ENCODE measurements around the gene ITGB8.

The ITGB8 gene

DNA sequence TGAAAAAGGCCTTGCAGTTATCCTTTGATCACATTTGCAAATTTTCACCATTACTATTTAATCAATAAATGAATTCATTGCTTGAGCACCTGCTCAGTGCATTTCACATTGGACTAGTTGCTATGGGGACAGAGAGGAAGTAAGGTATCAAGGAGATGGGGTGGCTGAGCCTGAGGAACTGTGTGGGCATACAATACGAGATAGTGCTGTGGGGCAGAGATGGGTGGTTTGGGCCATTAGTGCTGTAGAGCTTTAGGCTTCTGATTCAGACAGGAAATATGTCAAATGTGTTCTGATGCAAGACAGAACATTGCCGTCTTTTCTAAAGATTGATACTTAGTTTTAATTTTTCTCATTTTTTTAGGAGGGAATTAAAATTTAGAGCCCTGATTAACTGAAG, 13.2 kb downstream of the ITGB8 start:
- no peak for TF ChIP-seq GATA2 (IDR thresholded peaks at IDR 0.05; ENCODE audit: low read depth, low read length)
- no peak for TF ChIP-seq GATA3 (IDR thresholded peaks at IDR 0.05; ENCODE audit: low read depth, low read length)

DNA sequence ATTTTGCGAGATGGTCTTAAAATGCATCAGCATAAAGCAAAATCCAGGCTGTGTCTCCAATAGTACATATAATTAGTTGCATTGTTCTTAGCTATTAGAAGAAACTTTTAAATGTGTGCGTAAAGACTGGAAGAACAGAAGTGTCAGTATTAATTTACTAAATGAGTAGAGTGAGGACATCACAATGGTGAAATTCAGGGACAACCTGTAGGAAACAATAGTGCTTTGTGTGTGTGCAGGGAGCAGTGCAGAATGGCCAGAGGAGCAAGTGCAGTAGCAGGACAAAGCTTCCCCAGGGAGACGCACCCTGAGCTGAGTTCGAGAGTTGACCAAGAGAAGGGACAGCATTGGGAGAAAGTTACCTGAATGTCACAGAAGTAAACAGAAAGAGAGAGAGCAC, 13.7 kb downstream of the ITGB8 start:
- TF ChIP-seq GATA3 (IDR thresholded peaks at IDR 0.05; ENCODE audit: low read depth, low read length), result no peak
- no peak for TF ChIP-seq GATA2 (IDR thresholded peaks at IDR 0.05; ENCODE audit: low read depth, low read length)

DNA sequence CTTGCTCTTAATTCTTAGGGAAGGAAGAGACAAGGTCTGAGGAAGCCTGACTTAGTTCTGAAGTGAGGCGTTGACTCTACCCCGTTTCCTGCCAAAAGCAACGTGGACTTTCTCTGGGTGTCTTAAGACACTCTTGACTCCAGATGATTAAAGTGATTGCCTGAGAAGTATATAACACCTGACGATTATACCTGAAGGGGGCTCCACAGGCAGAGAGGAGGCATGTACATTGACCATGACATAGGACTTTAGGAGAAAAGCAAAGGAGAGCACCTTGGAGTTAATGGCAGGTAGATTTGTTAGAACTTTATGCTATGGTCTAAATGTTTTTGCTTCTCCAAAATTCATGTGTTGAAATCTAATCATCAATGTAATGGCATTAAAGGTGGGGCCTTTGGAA, 15.9 kb downstream of the ITGB8 start:
- TF ChIP-seq GATA3 (IDR thresholded peaks at IDR 0.05; ENCODE audit: low read depth, low read length) (no peak), GATA2 (IDR thresholded peaks at IDR 0.05; ENCODE audit: low read depth, low read length) (no peak)

DNA sequence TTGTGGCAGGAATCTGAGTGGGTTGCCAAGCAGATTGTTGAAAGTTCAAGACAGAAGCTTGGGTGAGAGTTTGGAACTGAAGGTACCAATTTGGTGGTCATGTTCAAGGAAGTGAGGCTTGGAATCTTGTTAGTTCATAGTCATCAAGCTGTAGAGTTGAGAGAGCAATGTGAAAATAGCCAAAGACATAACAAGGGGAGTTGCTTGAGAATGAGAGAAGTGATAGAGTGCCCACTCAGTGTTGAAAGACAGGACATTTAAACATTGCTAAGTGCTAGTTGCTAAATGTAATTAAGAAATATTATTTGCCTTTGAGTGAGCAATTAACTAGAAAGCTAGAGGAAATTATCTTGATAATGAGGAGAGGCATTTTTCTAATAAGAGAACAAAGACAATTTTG, 17.0 kb downstream of the ITGB8 start:
- TF ChIP-seq GATA2 (IDR thresholded peaks at IDR 0.05; ENCODE audit: low read depth, low read length), result no peak
- no peak for TF ChIP-seq GATA3 (IDR thresholded peaks at IDR 0.05; ENCODE audit: low read depth, low read length)

DNA sequence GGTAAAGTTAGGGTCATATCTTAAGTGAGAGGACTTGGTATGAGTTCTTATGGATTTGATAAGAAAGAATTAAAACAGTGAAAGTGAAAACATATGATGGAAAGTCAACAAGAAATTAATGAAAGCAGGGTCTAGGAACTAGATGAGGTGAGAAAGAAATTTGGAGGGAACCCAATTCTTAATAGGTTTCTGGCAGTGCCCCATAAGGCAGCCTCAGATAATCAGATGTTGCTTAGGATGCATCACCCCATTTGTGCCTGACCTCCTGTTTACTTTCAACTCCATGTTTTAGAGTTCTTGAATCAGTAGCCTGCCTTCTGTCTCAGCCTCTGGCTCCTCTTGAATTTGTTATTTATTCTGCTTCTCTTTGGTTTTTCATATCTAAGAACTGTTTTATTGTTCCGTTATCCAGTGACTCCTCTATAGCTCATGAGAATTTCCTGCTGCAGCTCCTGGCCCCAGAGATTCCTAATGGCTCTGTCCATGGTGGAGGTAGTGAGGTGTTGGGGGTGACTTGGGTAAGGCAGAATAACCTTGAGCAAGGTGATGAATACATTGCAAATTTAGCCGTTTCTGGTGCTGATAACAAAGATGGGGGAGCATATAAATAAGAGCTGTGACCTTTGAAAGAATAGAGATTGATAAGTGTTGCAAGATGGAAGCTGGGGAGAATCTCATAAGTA, 17.6 kb downstream of the ITGB8 start:
- no peak for TF ChIP-seq GATA3 (IDR thresholded peaks at IDR 0.05; ENCODE audit: low read depth, low read length)
- TF ChIP-seq GATA2 (IDR thresholded peaks at IDR 0.05; ENCODE audit: low read depth, low read length), result no peak

DNA sequence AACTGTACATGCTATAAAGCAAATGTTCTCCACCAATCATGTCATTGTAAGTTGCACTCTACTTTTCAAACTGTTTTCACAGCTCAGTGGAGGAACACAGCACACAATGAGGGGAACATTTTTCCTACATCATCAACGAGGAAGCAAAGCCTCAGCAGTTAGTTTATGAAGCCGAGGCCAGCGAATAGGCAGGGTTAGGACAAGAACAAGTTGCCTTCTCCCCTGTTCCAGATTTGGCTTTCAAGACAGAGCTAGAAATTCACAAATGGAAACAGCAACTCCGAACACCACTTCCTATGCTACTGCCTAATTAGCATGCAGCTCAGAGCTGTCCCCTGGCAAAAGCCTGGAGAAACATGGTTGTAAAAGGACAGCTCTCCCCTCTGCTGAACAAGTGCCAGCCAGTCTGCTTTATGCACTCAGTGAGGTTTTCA, 19.8 kb downstream of the ITGB8 start:
- no peak for TF ChIP-seq GATA2 (IDR thresholded peaks at IDR 0.05; ENCODE audit: low read depth, low read length)
- no peak for TF ChIP-seq GATA3 (IDR thresholded peaks at IDR 0.05; ENCODE audit: low read depth, low read length)

DNA sequence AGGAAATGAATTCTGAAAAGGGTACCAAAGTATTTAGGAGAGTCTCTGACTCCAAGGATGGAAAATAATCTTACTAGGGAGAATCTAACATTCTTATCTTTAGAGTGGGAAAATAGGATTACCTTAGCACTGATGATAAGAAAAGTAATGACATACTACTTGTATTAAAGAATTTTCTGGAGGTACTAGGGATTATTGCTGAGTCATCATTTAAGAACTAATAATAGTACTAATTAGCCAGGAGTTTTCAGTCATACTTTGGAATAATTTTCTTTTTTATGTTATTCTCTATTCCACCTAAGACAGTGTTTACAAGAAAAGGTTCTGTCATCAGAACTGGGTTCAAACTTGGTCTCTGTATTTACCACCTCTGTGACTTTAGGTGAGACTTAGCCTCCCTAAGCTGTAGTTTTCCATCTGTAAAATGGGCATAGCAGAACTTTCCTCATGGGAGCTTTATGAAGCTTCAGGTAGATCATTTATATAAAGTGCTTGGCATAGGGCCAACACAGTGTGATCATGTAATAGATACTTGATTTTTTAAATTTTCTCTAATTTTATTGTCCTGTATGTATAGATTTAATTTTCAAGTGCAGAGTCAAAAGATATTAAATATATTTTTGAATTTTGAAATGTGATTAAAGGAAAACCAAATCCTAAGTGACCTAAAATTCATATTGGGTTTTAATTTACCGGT, 20.4 kb downstream of the ITGB8 start:
- TF ChIP-seq GATA3 (IDR thresholded peaks at IDR 0.05; ENCODE audit: low read depth, low read length) (no peak), GATA2 (IDR thresholded peaks at IDR 0.05; ENCODE audit: low read depth, low read length) (no peak)

DNA sequence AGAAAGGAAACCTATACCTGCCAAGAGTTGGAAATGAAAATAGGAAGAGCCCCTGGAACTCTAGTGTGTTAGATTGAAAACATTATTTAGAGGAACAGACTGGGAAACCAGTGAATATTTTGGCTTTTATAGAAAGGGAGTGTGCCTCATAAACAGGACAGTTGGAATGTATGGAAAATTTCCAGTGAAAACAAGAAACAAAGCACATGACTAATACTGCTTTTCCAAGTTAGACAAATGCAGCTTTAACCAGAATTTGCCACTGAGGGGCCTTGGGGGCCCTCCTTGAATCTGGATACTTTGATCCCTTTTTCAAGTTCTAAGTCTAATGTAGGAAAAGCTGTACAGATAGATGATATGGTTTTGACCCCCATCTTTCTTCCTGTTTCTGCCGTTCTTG, 21.2 kb downstream of the ITGB8 start:
- TF ChIP-seq GATA3 (IDR thresholded peaks at IDR 0.05; ENCODE audit: low read depth, low read length) (no peak), GATA2 (IDR thresholded peaks at IDR 0.05; ENCODE audit: low read depth, low read length) (no peak)

DNA sequence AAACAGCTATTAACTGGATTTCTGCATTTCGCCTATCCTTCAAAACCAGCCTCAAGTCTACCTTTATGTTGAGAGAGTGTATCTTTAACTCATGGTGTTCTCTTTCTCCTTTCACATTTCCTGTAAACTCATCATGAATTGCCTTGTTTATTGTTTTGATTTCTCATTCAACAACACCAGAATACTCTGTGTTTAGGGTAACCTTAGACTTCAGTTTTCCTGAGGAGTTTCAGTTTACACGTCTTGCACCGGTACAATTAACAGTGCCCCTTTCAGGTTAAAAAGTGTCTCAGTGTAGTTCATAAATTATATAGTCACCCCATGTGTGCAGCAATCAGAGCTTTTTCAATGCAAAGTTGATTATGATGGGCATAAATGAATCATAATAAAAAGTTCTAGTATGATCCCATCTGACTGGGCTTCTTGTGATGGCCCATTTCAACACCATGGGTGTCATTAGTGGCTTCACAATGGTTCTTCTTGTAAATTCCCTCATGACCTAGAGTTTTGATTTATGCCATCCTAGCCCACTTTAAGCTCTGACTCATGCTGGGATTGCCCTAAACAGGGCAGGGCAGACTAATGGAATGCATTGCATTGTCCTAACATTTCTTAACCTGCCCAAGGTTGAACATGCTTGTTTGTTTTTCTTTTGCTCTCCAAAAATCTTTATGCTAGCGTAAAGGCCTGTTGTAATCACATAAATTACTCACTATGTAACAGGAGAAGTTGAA, 22.0 kb downstream of the ITGB8 start:
- TF ChIP-seq GATA3 (IDR thresholded peaks at IDR 0.05; ENCODE audit: low read depth, low read length) (no peak), GATA2 (IDR thresholded peaks at IDR 0.05; ENCODE audit: low read depth, low read length) (no peak)

DNA sequence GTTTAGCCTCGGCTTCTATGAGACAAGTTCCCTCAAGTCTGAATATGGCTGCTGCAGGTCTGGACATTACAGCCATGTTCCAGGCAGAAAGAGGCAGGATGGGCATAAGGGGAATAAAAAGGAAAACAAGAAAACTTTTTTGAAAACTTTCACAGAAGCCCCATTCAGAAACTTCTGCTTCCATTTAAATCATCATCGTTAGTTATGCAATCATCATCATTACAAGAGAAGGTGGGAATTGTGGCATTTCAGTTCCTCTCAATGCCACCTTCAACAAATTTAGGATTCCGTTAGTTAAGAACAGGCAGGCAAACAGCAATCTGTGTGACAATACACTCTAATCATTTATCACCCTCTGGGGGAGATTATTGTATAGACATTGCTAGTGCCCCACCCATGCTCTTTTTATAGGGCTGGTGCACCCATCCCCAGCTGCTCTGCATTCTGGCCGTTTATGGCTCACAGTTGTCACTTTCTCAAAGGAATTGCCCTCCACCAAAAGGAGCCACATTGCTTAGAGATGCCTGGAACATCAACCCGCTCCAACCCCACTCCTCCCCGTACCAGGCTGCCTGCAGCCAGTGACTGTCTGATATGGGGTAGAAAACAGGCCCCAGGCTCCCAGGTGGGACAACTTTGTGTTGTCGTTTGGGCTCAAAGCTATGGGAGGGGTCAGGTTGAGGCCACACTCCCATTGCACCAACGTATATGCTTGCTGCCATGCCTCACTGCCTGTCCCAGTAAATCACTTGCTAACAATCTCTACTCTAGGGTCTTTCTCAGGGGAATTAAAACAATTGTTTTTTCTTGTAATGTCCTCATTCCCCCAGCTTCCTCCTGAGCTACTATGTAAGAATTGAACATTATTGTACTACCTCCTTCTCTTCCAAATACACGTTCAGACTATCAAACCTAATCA, 24.2 kb downstream of the ITGB8 start:
- no peak for TF ChIP-seq GATA3 (IDR thresholded peaks at IDR 0.05; ENCODE audit: low read depth, low read length)
- TF ChIP-seq GATA2 (IDR thresholded peaks at IDR 0.05; ENCODE audit: low read depth, low read length), result no peak

DNA sequence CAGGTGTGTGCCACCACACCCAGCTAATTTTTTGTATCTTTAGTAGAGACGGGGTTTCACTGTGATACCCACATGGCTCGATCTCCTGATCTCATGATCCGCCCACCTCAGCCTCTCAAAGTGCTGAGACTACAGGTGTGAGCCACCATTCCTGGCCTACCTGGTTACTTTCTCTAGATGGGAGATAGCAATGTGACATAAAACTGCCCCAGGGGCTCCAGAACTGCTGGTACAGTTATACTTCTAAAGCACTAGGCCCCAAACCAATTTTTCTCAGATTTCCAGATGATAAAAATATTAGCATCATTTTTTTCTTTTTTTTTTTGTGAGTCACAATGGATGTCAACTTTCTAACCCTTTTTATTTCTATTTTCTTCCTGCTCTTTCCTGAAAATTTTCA, 27.4 kb downstream of the ITGB8 start:
- TF ChIP-seq GATA2 (IDR thresholded peaks at IDR 0.05; ENCODE audit: low read depth, low read length) (no peak), GATA3 (IDR thresholded peaks at IDR 0.05; ENCODE audit: low read depth, low read length) (no peak)

DNA sequence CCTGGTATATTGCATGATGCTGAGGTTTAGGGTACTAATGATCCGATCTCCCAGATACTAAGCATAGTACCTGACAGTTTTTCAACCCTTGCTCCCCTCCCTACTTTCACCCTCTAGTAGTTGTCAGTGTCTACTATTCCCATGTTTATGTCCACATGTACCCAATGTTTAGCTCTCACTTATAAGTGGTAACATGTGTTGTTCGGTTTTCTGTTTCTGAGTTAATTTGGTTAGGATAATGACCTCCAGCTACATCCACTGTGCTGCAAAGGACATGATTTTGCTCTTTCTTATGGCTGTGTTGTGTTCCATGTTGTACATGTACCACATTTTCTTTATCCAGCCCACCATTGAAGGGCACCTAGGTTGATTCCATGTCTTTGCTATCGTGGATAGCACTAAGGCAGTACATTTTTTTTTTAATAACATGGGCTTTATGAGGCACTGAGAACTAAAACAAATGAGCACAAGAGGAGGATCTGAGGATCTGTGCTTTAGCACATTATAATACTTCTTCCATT, 28.1 kb downstream of the ITGB8 start:
- TF ChIP-seq GATA2 (IDR thresholded peaks at IDR 0.05; ENCODE audit: low read depth, low read length) (no peak), GATA3 (IDR thresholded peaks at IDR 0.05; ENCODE audit: low read depth, low read length) (no peak)

DNA sequence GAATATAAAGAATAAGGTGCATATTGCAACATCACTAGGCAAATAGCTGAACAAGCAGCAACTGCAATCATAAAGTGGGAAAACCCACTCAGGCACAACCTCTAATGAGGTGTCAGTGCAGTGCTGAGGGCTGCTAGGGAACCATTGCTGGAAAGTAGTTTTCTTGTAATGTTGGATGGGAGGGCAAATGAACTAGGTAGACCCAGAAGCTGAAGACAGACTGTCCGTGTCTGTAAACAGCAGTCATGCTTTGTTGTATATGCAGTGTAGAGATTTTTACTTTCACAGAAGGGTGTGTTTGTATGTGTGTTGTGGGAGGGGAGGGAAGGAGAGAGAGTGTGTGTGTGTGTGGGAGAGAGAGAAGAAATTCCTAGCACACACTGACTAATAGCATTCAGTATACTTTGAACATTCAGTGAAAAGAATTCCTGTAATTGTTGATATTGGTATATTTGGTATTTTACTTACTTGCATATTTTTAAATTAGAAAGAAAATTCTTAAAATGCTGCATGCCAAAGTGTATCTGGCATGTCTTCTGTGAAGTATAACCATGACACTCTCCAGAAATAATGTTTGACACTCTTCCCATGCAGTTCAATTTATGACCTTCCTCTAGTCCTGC, 28.8 kb downstream of the ITGB8 start:
- no peak for TF ChIP-seq GATA3 (IDR thresholded peaks at IDR 0.05; ENCODE audit: low read depth, low read length)
- TF ChIP-seq GATA2 (IDR thresholded peaks at IDR 0.05; ENCODE audit: low read depth, low read length), result no peak

Measured in SH-SY5Y (cell line).